Heart left ventricle (tissue), 16 donors: ENCODE data around the gene SSH2. TPM values are rescaled to one million over a fixed set of nuclear protein-coding genes. Genes with fewer than 3 reads are reported as not detected.

Experiments
- ATAC-seq, 4 donors: fragments of 200-7000 bp; cut with Tn5 transposase; one replicate each; pipeline ENCODE4 v1.9.1; 2020 to 2022; ENCODE audit warnings: moderate library complexity in 4 of 4, mild to moderate bottlenecking in 3 of 4, moderate number of reproducible peaks in 1 of 4
- DNase-seq, 5 donors: peaks; one replicate each; pipeline ENCODE4 v3.0.0-alpha.2; 2020
- H3K27ac ChIP-seq, 12 donors: fragments of 200-600 bp; sonication (generic) in 4 of 12; one replicate each; pipeline versions ENCODE4 v1.5.0 to v1.8.0; 2016 to 2022; ENCODE audit warnings: mild to moderate bottlenecking in 2 of 12
- H3K27me3 ChIP-seq, 9 donors: fragments of 200-600 bp; sonication (generic) in 2 of 9; one replicate each; pipeline versions ENCODE4 v1.5.1 to v1.8.0; 2016 to 2022; ENCODE audit warnings: mild to moderate bottlenecking in 3 of 9
- H3K36me3 ChIP-seq, 9 donors: fragments of 200-600 bp; sonication (generic) in 2 of 9; one replicate each; pipeline versions ENCODE4 v1.5.0 to v1.8.0; 2018 to 2022; ENCODE audit warnings: mild to moderate bottlenecking in 2 of 9
- H3K4me1 ChIP-seq, 12 donors: fragments of 200-600 bp; sonication (generic) in 4 of 12; one replicate each; pipeline versions ENCODE4 v1.5.0 to v1.8.0; 2016 to 2022; ENCODE audit warnings: mild to moderate bottlenecking in 3 of 12
- H3K4me3 ChIP-seq, 12 donors: fragments of 200-600 bp; sonication (generic) in 4 of 12; one replicate each; pipeline versions ENCODE4 v1.5.0 to v1.8.0; 2017 to 2022; ENCODE audit warnings: mild to moderate bottlenecking in 9 of 12, moderate library complexity in 4 of 12
- H3K9me3 ChIP-seq, 12 donors: fragments of 200-600 bp; sonication (generic) in 4 of 12; one replicate each; pipeline versions ENCODE4 v1.5.0 to v1.8.0; 2016 to 2022; ENCODE audit warnings: mild to moderate bottlenecking in 1 of 12
- CTCF ChIP-seq, 12 donors: fragments of 200-600 bp; sonication (generic) in 4 of 12; IDR thresholded peaks; one replicate each; pipeline versions ENCODE4 v1.5.0 to v1.8.0; 2018 to 2022; ENCODE audit warnings: antibody characterized with exemption in 12 of 12, mild to moderate bottlenecking in 5 of 12
- POLR2A ChIP-seq, 2 donors: fragments of 450-650 bp; IDR thresholded peaks; one replicate each; pipeline ENCODE4 v1.6.1; 2017; ENCODE audit warnings: antibody characterized with exemption in 2 of 2, mild to moderate bottlenecking in 2 of 2, moderate library complexity in 2 of 2
- WGBS, 4 donors: extraction: QIAGEN DNeasy Blood & Tissue Kit in 2 of 4; methylation state at CpG; one replicate each; pipeline versions ENCODE4 v1.1.5 to v1.1.7; 2013 to 2018; 5-methylcytosine and 5-hydroxymethylcytosine counted together
- intact Hi-C, 10 donors: fragments of 100-400 bp; cut with DNase I; formaldehyde crosslinking; loops; one replicate each; pipeline versions ENCODE4 v1.11.1 to v1.14.2; 2022
- polyA plus RNA-seq, 2 donors: library from polyadenylated mRNA; stranded (reverse); fragments of 200-250 nt; gene quantifications; one replicate each; pipeline ENCODE4 v1.2.3, GENCODE V29; 2013
- total RNA-seq, 9 donors: library from RNA; depleted of rRNA in 2 of 9; stranded (reverse); fragments of >200 nt in 2 of 9; fragmentation: NEBNext Ultra II Directional in 3 of 9; extraction: Animal tissue kit (Norgen Biotek cat#: 25700) in 3 of 9; gene quantifications; one replicate each; pipeline versions ENCODE4 v1.1.0 to v1.2.4, GENCODE V29; 2016 to 2023
- donor health status: ischemic (EF 13 %, LVEDD 7.1; RV severe dilation, severe dysfunction).
- donor health status: healthy with polysubstance abuse.
- donor health status: DM: no; HTN: yes; CAD: no.
- donor health status: DM: no; HTN: no; CAD: no.
- donor health status: ischemic (EF 25% LVEDD 6.9; RV normal size, moderate dysfunction).
- donor health status: ischemic (EF 25% LVEDD 5.7; RV mildly dilated, moderate dysfunction).
- donor health status: healthy.
- donor health status: DM: yes; HTN: yes; CAD: no.
- donor health status: ischemic (EF 35%, LVEDD 5.7; RV mildly dilated, moderate dysfunction).
- donor health status: nonischemic (EF 11% LVEDD 7.7; RV severe dilation, severe dysfunction).
- donor health status: DM: yes; HTN: yes; CAD: no.
- donor health status: PGD.
- donor health status: ischemic (EF 29% LVEDD 5.4; RV normal size, mild dysfunction).
- donor health status: nonischemic (EF 23%, LVEDD 6.1; RV moderate dilation, normal function).

The SSH2 gene
- total and polyA plus RNA-seq, 11 donors, result 20.8 to 46.7 (median 36.6) TPM

GRCh38 chr17:29891131-29891530 is 38.9 kb downstream of the SSH2 start:
- Histone ChIP-seq H3K4me1 (peaks cover 0 to 13% (median 0%) of the 10 kb centered on the region in 12 donors), H3K27ac (no peak overlapping the region), H3K36me3 (no peaks in the 10 kb centered on the region), H3K27me3 (no peaks in the 10 kb centered on the region), H3K4me3 (no peak overlapping the region), H3K9me3 (peaks cover 0 to 5% (median 0%) of the 10 kb centered on the region in 12 donors)
- 92 to 100% (median 95%) methylated on average over 1 of the region's 1 CpG for WGBS, 4 donors
- intact Hi-C loops, result no loop called here
- TF ChIP-seq CTCF (IDR thresholded peaks at IDR 0.05) (no peak), POLR2A (IDR thresholded peaks at IDR 0.05) (no peak)
- DNase-seq (no peak), ATAC-seq (no peak)

- no peaks in the 10 kb centered on the region for H3K27me3 ChIP-seq
- peaks cover 0 to 27% (median 9%) of the 10 kb centered on the region in 12 donors for H3K4me1 ChIP-seq
- ATAC-seq (no peak), DNase-seq (no peak)
- WGBS, 4 donors, result 56 to 61% (median 58%) methylated on average over 3 of the region's 3 CpGs
- H3K27ac ChIP-seq, result no peak overlapping the region
- no peaks in the 10 kb centered on the region for H3K9me3 ChIP-seq
- no peak for TF ChIP-seq POLR2A (IDR thresholded peaks at IDR 0.05)
- TF ChIP-seq CTCF (IDR thresholded peaks at IDR 0.05), result no peak
- no peak overlapping the region for H3K4me3 ChIP-seq
- intact Hi-C loops, result loop anchor here in 2 of 10 donors (5.0 to 10.0 kb wide), 2 partner anchors 47 to 60 kb away; partner anchors contain the start of gene SSH2 (in 1 of the 2)
- no peaks in the 10 kb centered on the region for H3K36me3 ChIP-seq
Measured at GRCh38 chr17:29885031-29885640, 44.9 kb downstream of the SSH2 start.

GRCh38 chr17:29883497-29883896 is 46.5 kb downstream of the SSH2 start:
- H3K4me1 ChIP-seq, result peaks cover 0 to 27% (median 9%) of the 10 kb centered on the region in 12 donors
- H3K36me3 ChIP-seq, result no peaks in the 10 kb centered on the region
- no peaks in the 10 kb centered on the region for H3K27me3 ChIP-seq
- TF ChIP-seq CTCF (IDR thresholded peaks at IDR 0.05) (no peak), POLR2A (IDR thresholded peaks at IDR 0.05) (no peak)
- H3K27ac ChIP-seq, result no peak overlapping the region
- H3K4me3 ChIP-seq, result no peak overlapping the region
- intact Hi-C loops, result loop anchor here in 1 of 10 donors (10.0 kb wide), 1 partner anchor 59 kb away; no protein-coding TSS in a partner anchor
- DNase-seq, result no peak
- ATAC-seq, result no peak
- H3K9me3 ChIP-seq, result no peaks in the 10 kb centered on the region

GRCh38 chr17:29881256-29881655 is 48.8 kb downstream of the SSH2 start:
- Histone ChIP-seq H3K4me1 (peaks cover 0 to 27% (median 9%) of the 10 kb centered on the region in 12 donors), H3K4me3 (no peak overlapping the region), H3K27ac (no peak overlapping the region), H3K27me3 (no peaks in the 10 kb centered on the region), H3K36me3 (no peaks in the 10 kb centered on the region), H3K9me3 (no peaks in the 10 kb centered on the region)
- TF ChIP-seq POLR2A (IDR thresholded peaks at IDR 0.05) (no peak), CTCF (IDR thresholded peaks at IDR 0.05) (no peak)
- ATAC-seq (no peak), DNase-seq (no peak)
- WGBS, 4 donors, result 87 to 91% (median 89%) methylated on average over 3 of the region's 3 CpGs
- intact Hi-C loops, result loop anchor here in 1 of 10 donors (10.0 kb wide), 1 partner anchor 56 kb away; no protein-coding TSS in a partner anchor
